HFFc6 (cell line): ENCODE results near the gene PGC. TPM values are rescaled to one million over a fixed set of nuclear protein-coding genes. Genes with fewer than 3 reads are reported as not detected.

ENCODE experiments used
- DNase-seq: peaks from one replicate; pipeline ENCODE4 v3.0.0-alpha.2; 2018
- H3K27ac Mint-ChIP-seq: 2 replicates; pipeline ENCODE4 v1.8.0; 2020; ENCODE audit warnings: mild to moderate bottlenecking, mixed read lengths
- H3K27me3 Mint-ChIP-seq: 2 replicates; pipeline ENCODE4 v1.8.0; 2021; ENCODE audit warnings: mild to moderate bottlenecking, moderate library complexity, mixed read lengths; ENCODE audit not compliant: insufficient read depth
- H3K36me3 Mint-ChIP-seq: 2 replicates; pipeline ENCODE4 v1.8.0; 2021; ENCODE audit warnings: low read depth, mixed read lengths
- H3K4me1 Mint-ChIP-seq: 2 replicates; pipeline ENCODE4 v1.8.0; 2020; ENCODE audit warnings: low read depth, mixed read lengths
- H3K4me3 Mint-ChIP-seq: 2 replicates; pipeline ENCODE4 v1.8.0; 2020; ENCODE audit warnings: mild to moderate bottlenecking, moderate library complexity, mixed read lengths
- H3K9me3 Mint-ChIP-seq: 2 replicates; pipeline ENCODE4 v1.8.0; 2020; ENCODE audit warnings: mild to moderate bottlenecking, mixed read lengths
- CTCF ChIP-seq: fragments of 200-600 bp; sonication (generic); IDR thresholded peaks from 2 replicates; pipeline ENCODE4 v1.5.0; 2021; ENCODE audit warnings: antibody characterized with exemption, mild to moderate bottlenecking
- total RNA-seq, 6 experiments: library from RNA; stranded (reverse); fragmentation: NEBNext Ultra II Directional; extraction: Animal tissue kit (Norgen Biotek cat#: 25700); gene quantifications; 2 replicates in 1 of 6; 3 replicates in 5 of 6; pipeline ENCODE4 v1.2.3, GENCODE V29; 2021

PGC gene
- total RNA-seq, 6 experiments from 2014 or later, result not detected

GRCh38 chr6:41717392-41717736, 29.8 kb downstream of the PGC start:
- peaks cover 4% of the 10 kb centered on the region; the same call in 1 of the 2 replicates for H3K36me3 Mint-ChIP-seq
- no peak for DNase-seq
- H3K9me3 Mint-ChIP-seq, result no peaks in the 10 kb centered on the region
- H3K4me3 Mint-ChIP-seq, result no peak overlapping the region
- no peak for TF ChIP-seq CTCF
- peaks cover 56% of the 10 kb centered on the region for H3K4me1 Mint-ChIP-seq
- 0 out of 2 replicates have a peak overlapping the region, but pooled peaks have one; percentile 24 for H3K27ac Mint-ChIP-seq
- H3K27me3 Mint-ChIP-seq, result peaks cover 1% of the 10 kb centered on the region; the same call in 1 of the 2 replicates

DNA sequence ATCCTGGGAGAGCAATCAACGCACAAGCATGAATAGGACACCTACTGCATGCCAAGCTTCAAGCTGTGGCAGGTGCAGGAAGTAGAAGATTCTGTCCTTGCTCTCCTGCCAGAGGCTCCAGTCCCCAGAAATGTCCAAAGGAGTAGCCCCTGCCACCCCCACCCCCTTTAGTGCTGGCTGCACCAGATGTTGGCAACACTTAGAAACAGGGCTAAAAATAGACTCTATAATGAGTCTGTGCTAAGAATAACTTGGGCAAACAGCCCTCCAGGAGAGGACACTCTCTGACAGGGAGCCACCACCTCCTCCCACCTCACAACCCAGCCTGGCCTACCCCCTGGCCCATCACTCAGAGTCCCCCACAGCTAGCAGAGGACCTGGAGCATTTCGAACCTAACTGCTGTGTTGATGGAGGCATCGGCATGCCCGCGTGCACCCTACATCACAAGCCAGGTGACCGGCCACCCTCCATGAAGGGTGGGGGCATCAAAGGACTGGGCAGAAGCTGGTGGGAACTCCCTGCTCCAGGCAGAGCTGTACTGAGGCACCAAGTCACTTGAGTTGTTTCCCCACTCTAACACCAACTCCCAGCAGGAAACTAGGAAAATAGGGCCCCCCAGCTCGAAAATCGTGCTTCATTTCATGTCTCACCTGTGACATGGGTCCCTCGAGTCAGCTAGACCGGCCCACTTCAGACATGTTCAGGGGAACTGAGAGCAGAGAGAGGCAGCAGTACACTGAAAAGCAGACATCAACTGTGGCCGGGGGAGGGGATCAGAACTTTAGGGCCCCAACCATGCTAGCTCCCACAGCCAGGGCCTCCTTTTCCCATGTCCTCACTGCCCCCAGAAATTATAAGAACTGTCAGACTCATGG, 30.4 kb downstream of the PGC start:
- H3K4me1 Mint-ChIP-seq, result peaks cover 58% of the 10 kb centered on the region
- DNase-seq, result no peak
- H3K36me3 Mint-ChIP-seq, result peaks cover 4% of the 10 kb centered on the region; the same call in 1 of the 2 replicates
- H3K27ac Mint-ChIP-seq, result no peak overlapping the region
- peaks cover 1% of the 10 kb centered on the region; the same call in 1 of the 2 replicates for H3K27me3 Mint-ChIP-seq
- no peak overlapping the region for H3K4me3 Mint-ChIP-seq
- no peak for TF ChIP-seq CTCF
- H3K9me3 Mint-ChIP-seq, result no peaks in the 10 kb centered on the region

- Mint-ChIP-seq H3K9me3 (no peaks in the 10 kb centered on the region), H3K4me1 (peaks cover 50% of the 10 kb centered on the region), H3K27ac (peak overlapping the region; percentile 37), H3K36me3 (peaks cover 4% of the 10 kb centered on the region; the same call in 1 of the 2 replicates), H3K4me3 (no peak overlapping the region), H3K27me3 (peaks cover 1% of the 10 kb centered on the region; the same call in 1 of the 2 replicates)
- no peak for DNase-seq
- TF ChIP-seq CTCF, result no peak
Observed at GRCh38 chr6:41715795-41716515, 31.2 kb downstream of the PGC start.

DNA sequence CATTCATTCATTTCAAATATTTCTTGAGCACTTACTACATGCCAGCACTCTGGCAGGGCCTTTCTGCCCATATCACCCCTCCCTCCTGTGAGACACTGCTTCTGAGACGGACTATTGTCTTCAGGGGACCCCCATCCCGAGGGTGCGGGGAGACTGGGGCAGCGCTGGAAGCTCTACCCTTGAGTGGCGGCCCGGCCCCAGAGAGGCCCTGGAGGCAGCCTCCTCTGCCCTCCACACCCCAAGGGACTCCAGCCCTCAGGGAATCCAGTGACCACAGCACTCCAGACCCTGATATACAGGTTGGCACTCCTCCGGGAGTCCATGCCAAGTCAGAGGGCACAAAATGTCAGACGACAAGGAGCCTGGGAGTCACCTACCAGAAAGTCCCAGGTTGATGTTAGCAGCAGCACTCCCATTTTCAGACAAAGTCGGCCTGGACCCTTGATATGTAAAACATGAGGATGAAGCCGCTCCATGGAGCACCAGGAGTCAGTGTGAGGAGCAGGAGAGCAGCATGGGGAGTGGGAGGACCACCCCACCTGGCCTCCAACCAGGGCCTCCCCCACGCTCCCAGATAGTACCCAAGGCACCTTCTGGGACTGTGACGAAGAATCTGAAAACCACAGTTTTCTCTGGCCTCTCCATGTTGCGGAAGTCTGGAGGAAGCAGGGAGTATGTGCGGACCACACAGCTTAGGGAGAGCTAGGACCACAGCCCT, 32.5 kb downstream of the PGC start:
- Mint-ChIP-seq H3K36me3 (peaks cover 4% of the 10 kb centered on the region; the same call in 1 of the 2 replicates), H3K27me3 (peaks cover 1% of the 10 kb centered on the region; the same call in 1 of the 2 replicates), H3K9me3 (no peaks in the 10 kb centered on the region), H3K4me1 (peaks cover 49% of the 10 kb centered on the region), H3K27ac (peak overlapping the region; percentile 84; the same call in 1 of the 2 replicates), H3K4me3 (no peak overlapping the region)
- DNase-seq, result no peak
- no peak for TF ChIP-seq CTCF

DNA sequence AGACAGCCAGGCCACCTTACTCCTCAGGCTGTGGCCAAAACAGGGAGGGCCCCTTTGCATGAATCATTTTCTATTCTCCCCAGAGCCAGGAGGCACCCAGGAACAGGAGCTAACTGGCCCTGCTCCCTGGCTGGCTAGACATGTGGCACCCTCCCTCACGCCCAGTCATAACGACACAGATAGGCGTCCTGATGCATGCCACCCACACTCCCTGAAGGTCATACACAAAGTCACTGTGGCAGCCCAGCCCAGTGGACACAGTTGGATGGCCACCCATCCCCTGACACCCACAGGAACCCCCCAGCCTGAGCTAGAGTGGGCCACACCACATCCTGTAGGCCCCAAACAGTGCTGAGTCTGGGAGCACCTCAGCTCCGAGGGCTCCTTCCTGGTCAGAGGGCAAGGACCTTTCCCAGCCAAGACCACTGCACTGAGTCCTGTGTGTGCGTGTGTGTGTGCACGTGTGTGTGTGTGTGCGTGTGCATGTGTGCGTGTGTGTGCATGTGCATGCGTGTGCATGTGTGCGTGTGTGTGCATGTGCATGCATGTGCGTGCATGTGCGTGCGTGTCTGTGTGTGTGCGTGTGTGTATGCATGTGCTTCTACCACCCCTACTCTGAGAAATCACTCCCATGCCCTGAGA, 33.4 kb downstream of the PGC start:
- Mint-ChIP-seq H3K27ac (peak overlapping the region; percentile 84), H3K36me3 (peaks cover 9% of the 10 kb centered on the region; the same call in 1 of the 2 replicates), H3K4me3 (peak overlapping the region; percentile 38), H3K27me3 (peaks cover 1% of the 10 kb centered on the region; the same call in 1 of the 2 replicates), H3K9me3 (no peaks in the 10 kb centered on the region), H3K4me1 (peaks cover 49% of the 10 kb centered on the region)
- no peak for TF ChIP-seq CTCF
- DNase-seq, result peak; percentile 65
